NB4 (cell line): ENCODE measurements around the gene PLXDC2.

ENCODE experiments used
- POLR2A ChIP-seq: IDR thresholded peaks from 2 replicates; pipeline ENCODE4 v1.6.1; 2011; ENCODE audit warnings: mild to moderate bottlenecking; ENCODE audit not compliant: insufficient read length; ENCODE audit errors: extremely low read depth
- TF ChIP-seq, protein P1 (sequence below): IDR thresholded peaks from one replicate; pipeline ENCODE4 v1.5.1; 2012; ENCODE audit warnings: low read depth, low read length
- TF ChIP-seq, protein P2 (sequence below): IDR thresholded peaks from 2 replicates; pipeline ENCODE4 v1.6.1; 2011; ENCODE audit warnings: low read depth, low read length

DNA sequence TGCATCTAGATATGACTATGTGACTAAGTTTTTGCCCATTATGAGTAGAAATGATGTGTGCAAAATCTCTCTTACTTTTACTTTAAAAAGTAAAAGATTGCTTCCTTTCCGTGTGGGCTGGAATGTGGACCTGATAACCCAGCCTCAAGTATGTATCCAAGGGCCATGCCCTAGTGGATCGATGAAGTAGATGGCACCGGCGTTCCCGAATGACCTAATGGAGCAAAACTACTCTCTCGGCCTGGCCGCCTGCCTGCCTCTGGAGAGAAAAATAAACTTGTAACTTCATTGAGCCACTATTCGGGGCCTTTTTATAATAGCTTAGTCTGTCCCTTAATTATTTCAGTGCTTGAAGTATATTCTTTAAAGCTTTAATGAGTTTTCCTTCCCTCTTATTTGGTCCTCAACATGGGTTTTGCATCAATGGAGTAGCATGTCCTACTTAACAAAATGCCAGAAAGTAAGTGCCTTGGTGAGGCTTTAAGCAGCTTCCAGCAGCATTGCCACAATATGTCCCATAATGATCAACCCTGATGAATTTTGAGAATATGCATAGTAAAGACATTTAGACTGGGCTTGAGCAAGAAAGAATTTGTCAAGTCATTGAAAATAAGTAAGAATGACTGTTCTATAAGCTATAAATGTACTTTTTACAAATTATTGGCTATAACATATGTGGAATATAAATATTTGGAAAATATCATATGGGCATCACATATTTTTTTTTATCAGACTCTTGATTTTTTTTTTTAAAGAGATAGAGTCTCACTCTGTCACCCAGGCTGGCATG, 61.4 kb downstream of the PLXDC2 start:
- TF ChIP-seq, protein P1, sequence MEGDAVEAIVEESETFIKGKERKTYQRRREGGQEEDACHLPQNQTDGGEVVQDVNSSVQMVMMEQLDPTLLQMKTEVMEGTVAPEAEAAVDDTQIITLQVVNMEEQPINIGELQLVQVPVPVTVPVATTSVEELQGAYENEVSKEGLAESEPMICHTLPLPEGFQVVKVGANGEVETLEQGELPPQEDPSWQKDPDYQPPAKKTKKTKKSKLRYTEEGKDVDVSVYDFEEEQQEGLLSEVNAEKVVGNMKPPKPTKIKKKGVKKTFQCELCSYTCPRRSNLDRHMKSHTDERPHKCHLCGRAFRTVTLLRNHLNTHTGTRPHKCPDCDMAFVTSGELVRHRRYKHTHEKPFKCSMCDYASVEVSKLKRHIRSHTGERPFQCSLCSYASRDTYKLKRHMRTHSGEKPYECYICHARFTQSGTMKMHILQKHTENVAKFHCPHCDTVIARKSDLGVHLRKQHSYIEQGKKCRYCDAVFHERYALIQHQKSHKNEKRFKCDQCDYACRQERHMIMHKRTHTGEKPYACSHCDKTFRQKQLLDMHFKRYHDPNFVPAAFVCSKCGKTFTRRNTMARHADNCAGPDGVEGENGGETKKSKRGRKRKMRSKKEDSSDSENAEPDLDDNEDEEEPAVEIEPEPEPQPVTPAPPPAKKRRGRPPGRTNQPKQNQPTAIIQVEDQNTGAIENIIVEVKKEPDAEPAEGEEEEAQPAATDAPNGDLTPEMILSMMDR, result no peak
- TF ChIP-seq, protein P2, sequence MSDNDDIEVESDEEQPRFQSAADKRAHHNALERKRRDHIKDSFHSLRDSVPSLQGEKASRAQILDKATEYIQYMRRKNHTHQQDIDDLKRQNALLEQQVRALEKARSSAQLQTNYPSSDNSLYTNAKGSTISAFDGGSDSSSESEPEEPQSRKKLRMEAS, result no peak
- no peak for TF ChIP-seq POLR2A
